ENCODE results near the gene U2AF1L4. TPM values are rescaled to one million over a fixed set of nuclear protein-coding genes. Genes with fewer than 3 reads are reported as not detected.

Gene U2AF1L4
- total RNA-seq, 1 donor from 2014 or later, result 19.4 TPM

GRCh38 chr19:35764432-35765315 lies 19.5 kb upstream of the U2AF1L4 start:
- peak overlapping the region; percentile 19 for H3K27ac Mint-ChIP-seq (ENCODE audit: unreplicated experiment)
- TF ChIP-seq CTCF (conservative IDR thresholded peaks at IDR 0.05), result no peak
- no peak for DNase-seq (ENCODE audit: low read depth, low spot score)

GRCh38 chr19:35760711-35761349 lies 15.6 kb upstream of the U2AF1L4 start:
- Mint-ChIP-seq H3K27me3 (ENCODE audit: low read depth) (peaks cover 2% of the 10 kb centered on the region), H3K36me3 (ENCODE audit: low read depth) (peaks cover 4% of the 10 kb centered on the region), H3K27ac (ENCODE audit: unreplicated experiment) (no peak overlapping the region), H3K4me3 (peak overlapping the region; percentile 41), H3K4me1 (peaks cover 25% of the 10 kb centered on the region), H3K9me3 (no peaks in the 10 kb centered on the region)
- no peak for DNase-seq (ENCODE audit: low read depth, low spot score)
- TF ChIP-seq CTCF (conservative IDR thresholded peaks at IDR 0.05), result no peak

More at GRCh38 chr19:35764432-35765315, 19.5 kb upstream of the U2AF1L4 start:
- no peaks in the 10 kb centered on the region for H3K27me3 Mint-ChIP-seq (ENCODE audit: low read depth)
- peaks cover 8% of the 10 kb centered on the region for H3K36me3 Mint-ChIP-seq (ENCODE audit: low read depth)
- H3K4me1 Mint-ChIP-seq, result peaks cover 5% of the 10 kb centered on the region
- no peaks in the 10 kb centered on the region for H3K9me3 Mint-ChIP-seq
- no peak overlapping the region for H3K4me3 Mint-ChIP-seq

GRCh38 chr19:35759697-35760096 lies 14.5 kb upstream of the U2AF1L4 start:
- no peak overlapping the region for H3K27ac Mint-ChIP-seq (ENCODE audit: unreplicated experiment)
- H3K4me1 Mint-ChIP-seq, result peaks cover 25% of the 10 kb centered on the region
- DNase-seq (ENCODE audit: low read depth, low spot score), result no peak
- TF ChIP-seq CTCF (conservative IDR thresholded peaks at IDR 0.05), result no peak
- no peaks in the 10 kb centered on the region for H3K9me3 Mint-ChIP-seq
- peaks cover 2% of the 10 kb centered on the region for H3K27me3 Mint-ChIP-seq (ENCODE audit: low read depth)
- H3K36me3 Mint-ChIP-seq (ENCODE audit: low read depth), result peaks cover 4% of the 10 kb centered on the region
- H3K4me3 Mint-ChIP-seq, result peak overlapping the region; percentile 97

GRCh38 chr19:35757749-35758608 lies 12.8 kb upstream of the U2AF1L4 start, which contains the start of gene PROSER3:
Gene PROSER3, plus strand, starts transcription at chr19:35758176. Its CDS starts 40 bp downstream, at chr19:35758216.
- Mint-ChIP-seq H3K4me1 (peaks cover 25% of the 10 kb centered on the region), H3K27ac (ENCODE audit: unreplicated experiment) (peak within 1 kb of the TSS; percentile 90), H3K4me3 (peak within 1 kb of the TSS; percentile 97), H3K27me3 (ENCODE audit: low read depth) (peaks cover 2% of the 10 kb centered on the region), H3K36me3 (ENCODE audit: low read depth) (peaks cover 4% of the 10 kb centered on the region), H3K9me3 (no peaks in the 10 kb centered on the region)
- DNase-seq (ENCODE audit: low read depth, low spot score), result peak; percentile 91
- TF ChIP-seq CTCF (conservative IDR thresholded peaks at IDR 0.05), result no peak

DNA sequence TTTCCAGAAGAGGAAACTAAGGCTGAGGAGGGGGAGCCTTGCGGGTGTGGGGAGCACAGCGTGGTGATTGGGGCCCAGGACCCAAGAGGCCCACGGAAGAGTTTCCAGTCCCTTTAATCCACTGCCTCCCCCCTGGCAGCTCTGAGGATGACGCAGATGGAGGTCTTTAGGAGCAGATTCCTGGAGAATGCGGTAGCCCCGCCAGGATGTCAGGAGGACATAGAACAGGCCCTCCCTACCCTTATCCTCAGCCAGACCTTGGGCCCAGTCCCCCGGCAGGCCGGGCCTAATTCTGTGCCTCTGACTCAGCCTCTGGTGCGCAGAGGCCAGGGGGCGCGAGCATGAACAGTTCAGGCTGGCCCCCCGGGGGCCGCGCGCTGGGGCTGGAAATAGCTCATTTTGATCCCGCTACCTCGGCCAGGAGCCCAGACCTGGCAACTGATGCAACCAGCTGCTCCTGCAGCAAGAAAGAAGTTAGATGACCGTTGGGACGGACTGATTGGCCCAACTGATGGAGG lies 12.1 kb upstream of the U2AF1L4 start:
- Mint-ChIP-seq H3K27ac (ENCODE audit: unreplicated experiment) (peak overlapping the region; percentile 90), H3K9me3 (no peaks in the 10 kb centered on the region), H3K4me1 (peaks cover 25% of the 10 kb centered on the region), H3K36me3 (ENCODE audit: low read depth) (peaks cover 4% of the 10 kb centered on the region), H3K27me3 (ENCODE audit: low read depth) (peaks cover 2% of the 10 kb centered on the region), H3K4me3 (peak overlapping the region; percentile 97)
- DNase-seq (ENCODE audit: low read depth, low spot score), result no peak
- TF ChIP-seq CTCF (conservative IDR thresholded peaks at IDR 0.05), result no peak

Data from neural crest cell (in vitro differentiated cells).